ENCODE data around the gene STEEP1.
A peak's percentile ranks its signal among the peaks of the same experiment; 100 is the strongest.

STEEP1 gene

DNA sequence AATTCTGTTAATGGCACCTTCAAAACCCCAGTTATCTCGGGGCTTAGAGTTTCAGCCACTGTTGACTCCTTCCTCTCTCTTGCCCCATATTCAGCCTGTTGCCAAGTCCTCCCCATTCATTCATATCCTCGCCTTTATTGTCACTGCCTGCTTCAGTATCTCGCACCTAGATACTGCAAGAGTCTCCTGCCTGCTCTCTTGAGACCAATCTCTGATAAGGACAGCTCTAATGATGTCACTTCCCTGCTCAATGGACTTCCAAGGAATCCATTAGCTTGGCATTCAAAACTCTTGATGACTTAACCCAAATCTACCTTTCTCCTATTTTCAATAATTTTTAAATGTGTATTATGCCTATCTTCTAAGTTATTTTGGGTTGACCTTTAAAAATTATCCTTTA, 8.0 kb upstream of the STEEP1 start:
- TF ChIP-seq, protein P1, sequence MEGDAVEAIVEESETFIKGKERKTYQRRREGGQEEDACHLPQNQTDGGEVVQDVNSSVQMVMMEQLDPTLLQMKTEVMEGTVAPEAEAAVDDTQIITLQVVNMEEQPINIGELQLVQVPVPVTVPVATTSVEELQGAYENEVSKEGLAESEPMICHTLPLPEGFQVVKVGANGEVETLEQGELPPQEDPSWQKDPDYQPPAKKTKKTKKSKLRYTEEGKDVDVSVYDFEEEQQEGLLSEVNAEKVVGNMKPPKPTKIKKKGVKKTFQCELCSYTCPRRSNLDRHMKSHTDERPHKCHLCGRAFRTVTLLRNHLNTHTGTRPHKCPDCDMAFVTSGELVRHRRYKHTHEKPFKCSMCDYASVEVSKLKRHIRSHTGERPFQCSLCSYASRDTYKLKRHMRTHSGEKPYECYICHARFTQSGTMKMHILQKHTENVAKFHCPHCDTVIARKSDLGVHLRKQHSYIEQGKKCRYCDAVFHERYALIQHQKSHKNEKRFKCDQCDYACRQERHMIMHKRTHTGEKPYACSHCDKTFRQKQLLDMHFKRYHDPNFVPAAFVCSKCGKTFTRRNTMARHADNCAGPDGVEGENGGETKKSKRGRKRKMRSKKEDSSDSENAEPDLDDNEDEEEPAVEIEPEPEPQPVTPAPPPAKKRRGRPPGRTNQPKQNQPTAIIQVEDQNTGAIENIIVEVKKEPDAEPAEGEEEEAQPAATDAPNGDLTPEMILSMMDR (IDR thresholded peaks at IDR 0.05; ENCODE audit: low read length, missing control alignments): no peak
- peak overlapping the region; percentile 72 for H3K4me3 ChIP-seq (replicated peaks; ENCODE audit: low read depth, low read length)
- DNase-seq (ENCODE audit: low read depth): no peak

DNA sequence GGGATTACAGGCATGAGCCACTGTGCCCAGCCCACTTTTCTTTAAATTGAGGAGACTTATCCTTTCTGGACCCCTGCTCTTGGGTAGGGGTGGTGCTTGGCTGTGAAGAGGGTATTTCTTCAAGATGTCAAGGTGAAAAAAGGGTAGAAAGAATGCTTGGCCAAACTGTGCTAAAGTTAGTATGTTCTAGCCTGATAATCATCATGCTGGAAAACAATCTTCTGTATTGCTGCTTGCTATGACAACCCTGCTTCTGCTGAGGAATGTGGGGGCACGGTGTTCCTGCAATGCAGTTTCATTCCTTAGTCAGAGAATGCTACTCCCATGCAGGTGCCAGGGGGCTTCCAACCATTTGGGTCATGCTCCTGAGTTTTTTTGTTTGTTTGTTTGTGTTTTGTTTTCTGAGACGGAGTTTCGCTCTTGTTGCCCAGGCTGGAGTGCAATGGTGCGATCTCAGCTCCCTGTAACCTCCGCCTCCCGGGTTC, 5.2 kb upstream of the STEEP1 start:
- no peak overlapping the region for H3K4me3 ChIP-seq (replicated peaks; ENCODE audit: low read depth, low read length)
- TF ChIP-seq, protein P1 (IDR thresholded peaks at IDR 0.05; ENCODE audit: low read length, missing control alignments): no peak
- DNase-seq (ENCODE audit: low read depth): no peak

DNA sequence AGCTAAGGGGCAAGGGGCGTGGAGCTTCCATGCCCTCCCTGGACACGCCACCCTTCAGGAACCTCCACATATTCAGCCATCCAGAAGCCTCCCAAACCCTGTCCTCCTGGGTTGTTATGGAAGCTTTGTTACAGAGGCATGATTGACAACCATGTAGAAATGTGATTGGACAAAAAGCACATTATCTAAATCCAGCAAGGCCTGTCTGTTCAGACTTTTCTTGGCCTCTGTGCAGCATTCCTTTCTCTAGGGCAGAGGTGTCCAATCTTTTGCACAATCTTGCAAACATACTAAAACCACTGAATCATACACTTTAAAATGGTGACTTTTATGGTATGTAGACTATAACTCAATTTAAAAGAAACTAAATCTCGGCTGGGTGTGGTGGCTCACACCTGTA, 12.7 kb downstream of the STEEP1 start:
- H3K4me3 ChIP-seq (replicated peaks; ENCODE audit: low read depth, low read length): no peak overlapping the region
- TF ChIP-seq, protein P1 (IDR thresholded peaks at IDR 0.05; ENCODE audit: low read length, missing control alignments): no peak
- peak; percentile 54 for DNase-seq (ENCODE audit: low read depth)

DNA sequence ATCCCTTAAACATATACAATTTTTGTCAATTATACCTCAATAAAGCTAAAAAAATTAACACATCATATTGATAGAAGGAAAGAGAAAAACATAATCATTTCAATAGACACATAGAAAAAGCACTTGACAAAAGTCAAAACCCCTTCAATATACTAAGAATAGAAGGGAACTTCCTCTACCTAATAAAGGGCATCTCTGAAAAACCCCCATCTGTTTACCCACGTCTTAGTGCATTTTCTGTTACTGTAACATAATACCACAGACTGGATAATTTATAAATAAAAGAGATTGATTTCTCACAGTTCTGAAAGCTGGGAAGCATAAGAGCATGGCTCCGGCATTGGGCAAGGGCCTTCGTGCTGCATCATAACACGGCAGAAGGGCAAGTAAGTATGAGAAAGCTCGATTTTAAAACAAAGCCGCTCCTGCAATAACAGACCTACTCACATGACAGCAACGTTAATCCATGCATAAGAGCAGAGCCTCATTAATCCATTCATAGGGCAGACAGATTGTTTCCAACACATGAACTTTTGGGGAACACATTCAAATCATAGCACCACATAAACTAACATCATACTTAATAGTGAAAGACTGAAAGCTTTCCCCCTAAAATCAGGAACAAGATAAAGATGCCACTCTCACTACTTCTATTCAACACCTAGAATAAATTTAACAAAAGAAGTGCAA, 15.7 kb downstream of the STEEP1 start:
- no peak overlapping the region for H3K4me3 ChIP-seq (replicated peaks; ENCODE audit: low read depth, low read length)
- no peak for DNase-seq (ENCODE audit: low read depth)
- TF ChIP-seq, protein P1 (IDR thresholded peaks at IDR 0.05; ENCODE audit: low read length, missing control alignments): no peak

DNA sequence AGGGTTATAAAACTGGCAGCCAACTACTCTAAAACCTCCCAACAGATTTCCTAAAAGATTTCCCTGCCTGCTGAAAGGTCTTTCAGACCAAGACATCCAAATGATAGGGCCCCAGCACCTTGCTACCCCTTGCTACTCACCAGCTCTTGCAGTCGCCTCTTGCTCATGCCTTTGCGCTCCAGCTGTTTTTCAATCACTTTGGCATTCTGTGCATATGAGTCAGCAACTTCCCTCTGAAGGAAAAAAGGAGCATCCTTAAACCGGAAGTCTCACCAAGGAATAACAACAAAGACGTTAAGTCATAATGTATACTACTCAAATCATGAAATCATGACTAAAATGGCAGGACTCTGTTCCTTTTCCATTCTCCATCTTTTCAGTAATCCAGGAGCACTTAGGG, 24.0 kb downstream of the STEEP1 start:
- H3K4me3 ChIP-seq (replicated peaks; ENCODE audit: low read depth, low read length): no peak overlapping the region
- TF ChIP-seq, protein P1 (IDR thresholded peaks at IDR 0.05; ENCODE audit: low read length, missing control alignments): no peak
- peak; percentile 80 for DNase-seq (ENCODE audit: low read depth)

DNA sequence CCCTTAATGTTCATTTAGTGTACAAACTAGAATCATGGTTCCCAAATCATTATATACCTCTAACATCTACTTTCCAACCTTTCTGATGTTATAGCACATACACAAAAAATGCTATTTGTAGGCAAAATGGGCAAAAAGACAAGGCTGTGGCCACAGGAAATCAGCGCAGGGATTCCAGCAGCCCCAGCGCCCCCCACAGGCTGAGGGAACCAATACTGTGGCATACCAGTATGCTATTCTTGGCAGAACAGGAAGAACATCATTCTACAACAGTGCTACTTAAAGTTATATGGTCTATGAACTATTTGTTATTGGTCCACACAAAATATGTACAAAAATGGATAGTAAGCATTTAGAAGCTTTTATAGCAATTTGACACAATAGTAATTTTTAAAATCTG, 25.3 kb downstream of the STEEP1 start:
- TF ChIP-seq, protein P1 (IDR thresholded peaks at IDR 0.05; ENCODE audit: low read length, missing control alignments): no peak
- H3K4me3 ChIP-seq (replicated peaks; ENCODE audit: low read depth, low read length): no peak overlapping the region
- no peak for DNase-seq (ENCODE audit: low read depth)

DNA sequence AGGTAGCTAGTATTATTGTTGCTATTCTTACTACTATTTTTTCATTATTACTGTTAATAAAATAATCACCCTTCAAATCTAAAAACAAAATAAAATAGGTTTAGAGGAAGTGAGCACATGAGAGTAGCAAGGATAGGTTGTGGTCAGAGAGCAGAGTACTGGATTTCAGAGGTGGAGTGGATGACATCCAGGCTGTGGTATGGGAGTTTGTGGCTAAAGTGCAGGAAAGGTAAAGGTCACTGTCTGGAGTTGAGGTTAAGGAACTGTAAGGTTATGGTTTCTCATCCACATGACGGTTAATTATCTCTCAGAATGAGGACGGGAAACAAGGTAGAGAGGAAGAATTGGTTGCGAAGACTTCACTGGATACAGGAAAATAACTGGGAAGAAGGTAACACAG, 27.7 kb downstream of the STEEP1 start:
- H3K4me3 ChIP-seq (replicated peaks; ENCODE audit: low read depth, low read length): no peak overlapping the region
- DNase-seq (ENCODE audit: low read depth): no peak
- TF ChIP-seq, protein P1 (IDR thresholded peaks at IDR 0.05; ENCODE audit: low read length, missing control alignments): no peak
